ENCODE results near the gene CABP7. TPM values are rescaled to one million over a fixed set of nuclear protein-coding genes. Genes with fewer than 3 reads are reported as not detected.

The CABP7 gene
- total and polyA plus RNA-seq, 2 experiments from 2014 or later = 0.06 to 0.24 TPM

- peaks cover 6% of the 10 kb centered on the region for H3K27me3 Mint-ChIP-seq (ENCODE audit: insufficient read depth, low read depth, poor library complexity)
- no peaks in the 10 kb centered on the region for H3K36me3 Mint-ChIP-seq (ENCODE audit: low read depth)
- Histone ChIP-seq H3K27me3 (ENCODE audit: insufficient read depth) (no peaks in the 10 kb centered on the region), H3F3A (replicated peaks; ENCODE audit: low read depth) (no peaks in the 10 kb centered on the region), H3K4me2 (no peak overlapping the region), H3K9me2 (ENCODE audit: insufficient read depth) (no peaks in the 10 kb centered on the region), H3K4me3 (no peak overlapping the region), H3K79me2 (replicated peaks; ENCODE audit: insufficient read depth) (no peaks in the 10 kb centered on the region), H3K4me1 (ENCODE audit: insufficient read depth) (no peaks in the 10 kb centered on the region), H3K27ac (ENCODE audit: low read depth) (no peak overlapping the region), H3K36me3 (ENCODE audit: insufficient read depth) (no peaks in the 10 kb centered on the region), H4K20me1 (replicated peaks; ENCODE audit: insufficient read depth) (no peaks in the 10 kb centered on the region), H2AFZ (no peak overlapping the region)
- H3K27ac Mint-ChIP-seq = no peak overlapping the region
- no peaks in the 10 kb centered on the region for H3K9me3 Mint-ChIP-seq
- H3K4me1 Mint-ChIP-seq = no peaks in the 10 kb centered on the region; the same call in 2 of the 3 replicates
- no peak for TF ChIP-seq ZNF114 (CRISPR knock-in tag; IDR thresholded peaks at IDR 0.05)
- TF ChIP-seq ZNF331 (CRISPR knock-in tag; IDR thresholded peaks at IDR 0.05; ENCODE audit: low read depth) = no peak
- no peak for TF ChIP-seq NANOG (IDR thresholded peaks at IDR 0.05; ENCODE audit: borderline replicate concordance)
- TF ChIP-seq CREB1 (CRISPR knock-in tag; IDR thresholded peaks at IDR 0.05; ENCODE audit: low read depth) = no peak
- TF ChIP-seq POLR2AphosphoS5 (IDR thresholded peaks at IDR 0.05; ENCODE audit: low read depth) = no peak
- TF ChIP-seq, protein P1, sequence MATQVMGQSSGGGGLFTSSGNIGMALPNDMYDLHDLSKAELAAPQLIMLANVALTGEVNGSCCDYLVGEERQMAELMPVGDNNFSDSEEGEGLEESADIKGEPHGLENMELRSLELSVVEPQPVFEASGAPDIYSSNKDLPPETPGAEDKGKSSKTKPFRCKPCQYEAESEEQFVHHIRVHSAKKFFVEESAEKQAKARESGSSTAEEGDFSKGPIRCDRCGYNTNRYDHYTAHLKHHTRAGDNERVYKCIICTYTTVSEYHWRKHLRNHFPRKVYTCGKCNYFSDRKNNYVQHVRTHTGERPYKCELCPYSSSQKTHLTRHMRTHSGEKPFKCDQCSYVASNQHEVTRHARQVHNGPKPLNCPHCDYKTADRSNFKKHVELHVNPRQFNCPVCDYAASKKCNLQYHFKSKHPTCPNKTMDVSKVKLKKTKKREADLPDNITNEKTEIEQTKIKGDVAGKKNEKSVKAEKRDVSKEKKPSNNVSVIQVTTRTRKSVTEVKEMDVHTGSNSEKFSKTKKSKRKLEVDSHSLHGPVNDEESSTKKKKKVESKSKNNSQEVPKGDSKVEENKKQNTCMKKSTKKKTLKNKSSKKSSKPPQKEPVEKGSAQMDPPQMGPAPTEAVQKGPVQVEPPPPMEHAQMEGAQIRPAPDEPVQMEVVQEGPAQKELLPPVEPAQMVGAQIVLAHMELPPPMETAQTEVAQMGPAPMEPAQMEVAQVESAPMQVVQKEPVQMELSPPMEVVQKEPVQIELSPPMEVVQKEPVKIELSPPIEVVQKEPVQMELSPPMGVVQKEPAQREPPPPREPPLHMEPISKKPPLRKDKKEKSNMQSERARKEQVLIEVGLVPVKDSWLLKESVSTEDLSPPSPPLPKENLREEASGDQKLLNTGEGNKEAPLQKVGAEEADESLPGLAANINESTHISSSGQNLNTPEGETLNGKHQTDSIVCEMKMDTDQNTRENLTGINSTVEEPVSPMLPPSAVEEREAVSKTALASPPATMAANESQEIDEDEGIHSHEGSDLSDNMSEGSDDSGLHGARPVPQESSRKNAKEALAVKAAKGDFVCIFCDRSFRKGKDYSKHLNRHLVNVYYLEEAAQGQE (IDR thresholded peaks at IDR 0.05; ENCODE audit: unreplicated experiment) = no peak
- TF ChIP-seq, protein P2, sequence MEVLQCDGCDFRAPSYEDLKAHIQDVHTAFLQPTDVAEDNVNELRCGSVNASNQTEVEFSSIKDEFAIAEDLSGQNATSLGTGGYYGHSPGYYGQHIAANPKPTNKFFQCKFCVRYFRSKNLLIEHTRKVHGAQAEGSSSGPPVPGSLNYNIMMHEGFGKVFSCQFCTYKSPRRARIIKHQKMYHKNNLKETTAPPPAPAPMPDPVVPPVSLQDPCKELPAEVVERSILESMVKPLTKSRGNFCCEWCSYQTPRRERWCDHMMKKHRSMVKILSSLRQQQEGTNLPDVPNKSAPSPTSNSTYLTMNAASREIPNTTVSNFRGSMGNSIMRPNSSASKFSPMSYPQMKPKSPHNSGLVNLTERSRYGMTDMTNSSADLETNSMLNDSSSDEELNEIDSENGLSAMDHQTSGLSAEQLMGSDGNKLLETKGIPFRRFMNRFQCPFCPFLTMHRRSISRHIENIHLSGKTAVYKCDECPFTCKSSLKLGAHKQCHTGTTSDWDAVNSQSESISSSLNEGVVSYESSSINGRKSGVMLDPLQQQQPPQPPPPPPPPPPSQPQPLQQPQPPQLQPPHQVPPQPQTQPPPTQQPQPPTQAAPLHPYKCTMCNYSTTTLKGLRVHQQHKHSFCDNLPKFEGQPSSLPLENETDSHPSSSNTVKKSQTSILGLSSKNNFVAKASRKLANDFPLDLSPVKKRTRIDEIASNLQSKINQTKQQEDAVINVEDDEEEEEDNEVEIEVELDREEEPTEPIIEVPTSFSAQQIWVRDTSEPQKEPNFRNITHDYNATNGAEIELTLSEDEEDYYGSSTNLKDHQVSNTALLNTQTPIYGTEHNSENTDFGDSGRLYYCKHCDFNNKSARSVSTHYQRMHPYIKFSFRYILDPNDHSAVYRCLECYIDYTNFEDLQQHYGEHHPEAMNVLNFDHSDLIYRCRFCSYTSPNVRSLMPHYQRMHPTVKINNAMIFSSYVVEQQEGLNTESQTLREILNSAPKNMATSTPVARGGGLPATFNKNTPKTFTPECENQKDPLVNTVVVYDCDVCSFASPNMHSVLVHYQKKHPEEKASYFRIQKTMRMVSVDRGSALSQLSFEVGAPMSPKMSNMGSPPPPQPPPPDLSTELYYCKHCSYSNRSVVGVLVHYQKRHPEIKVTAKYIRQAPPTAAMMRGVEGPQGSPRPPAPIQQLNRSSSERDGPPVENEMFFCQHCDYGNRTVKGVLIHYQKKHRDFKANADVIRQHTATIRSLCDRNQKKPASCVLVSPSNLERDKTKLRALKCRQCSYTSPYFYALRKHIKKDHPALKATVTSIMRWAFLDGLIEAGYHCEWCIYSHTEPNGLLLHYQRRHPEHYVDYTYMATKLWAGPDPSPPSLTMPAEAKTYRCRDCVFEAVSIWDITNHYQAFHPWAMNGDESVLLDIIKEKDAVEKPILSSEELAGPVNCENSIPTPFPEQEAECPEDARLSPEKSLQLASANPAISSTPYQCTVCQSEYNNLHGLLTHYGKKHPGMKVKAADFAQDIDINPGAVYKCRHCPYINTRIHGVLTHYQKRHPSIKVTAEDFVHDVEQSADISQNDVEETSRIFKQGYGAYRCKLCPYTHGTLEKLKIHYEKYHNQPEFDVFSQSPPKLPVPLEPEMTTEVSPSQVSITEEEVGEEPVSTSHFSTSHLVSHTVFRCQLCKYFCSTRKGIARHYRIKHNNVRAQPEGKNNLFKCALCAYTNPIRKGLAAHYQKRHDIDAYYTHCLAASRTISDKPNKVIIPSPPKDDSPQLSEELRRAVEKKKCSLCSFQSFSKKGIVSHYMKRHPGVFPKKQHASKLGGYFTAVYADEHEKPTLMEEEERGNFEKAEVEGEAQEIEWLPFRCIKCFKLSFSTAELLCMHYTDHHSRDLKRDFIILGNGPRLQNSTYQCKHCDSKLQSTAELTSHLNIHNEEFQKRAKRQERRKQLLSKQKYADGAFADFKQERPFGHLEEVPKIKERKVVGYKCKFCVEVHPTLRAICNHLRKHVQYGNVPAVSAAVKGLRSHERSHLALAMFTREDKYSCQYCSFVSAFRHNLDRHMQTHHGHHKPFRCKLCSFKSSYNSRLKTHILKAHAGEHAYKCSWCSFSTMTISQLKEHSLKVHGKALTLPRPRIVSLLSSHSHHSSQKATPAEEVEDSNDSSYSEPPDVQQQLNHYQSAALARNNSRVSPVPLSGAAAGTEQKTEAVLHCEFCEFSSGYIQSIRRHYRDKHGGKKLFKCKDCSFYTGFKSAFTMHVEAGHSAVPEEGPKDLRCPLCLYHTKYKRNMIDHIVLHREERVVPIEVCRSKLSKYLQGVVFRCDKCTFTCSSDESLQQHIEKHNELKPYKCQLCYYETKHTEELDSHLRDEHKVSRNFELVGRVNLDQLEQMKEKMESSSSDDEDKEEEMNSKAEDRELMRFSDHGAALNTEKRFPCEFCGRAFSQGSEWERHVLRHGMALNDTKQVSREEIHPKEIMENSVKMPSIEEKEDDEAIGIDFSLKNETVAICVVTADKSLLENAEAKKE (CRISPR knock-in tag; IDR thresholded peaks at IDR 0.05) = no peak
- TF ChIP-seq JUNB (IDR thresholded peaks at IDR 0.05; ENCODE audit: unreplicated experiment) = no peak
- no peak for TF ChIP-seq STAT1 (IDR thresholded peaks at IDR 0.05; ENCODE audit: unreplicated experiment)
- no peak for TF ChIP-seq EZH2 (IDR thresholded peaks at IDR 0.05; ENCODE audit: low read depth, unreplicated experiment)
- no peak for TF ChIP-seq EZH2phosphoT487 (IDR thresholded peaks at IDR 0.05; ENCODE audit: unreplicated experiment)
- no peak for TF ChIP-seq CTCF (conservative IDR thresholded peaks at IDR 0.05; ENCODE audit: low read depth in 2 of 2)
- TF ChIP-seq, protein P3, sequence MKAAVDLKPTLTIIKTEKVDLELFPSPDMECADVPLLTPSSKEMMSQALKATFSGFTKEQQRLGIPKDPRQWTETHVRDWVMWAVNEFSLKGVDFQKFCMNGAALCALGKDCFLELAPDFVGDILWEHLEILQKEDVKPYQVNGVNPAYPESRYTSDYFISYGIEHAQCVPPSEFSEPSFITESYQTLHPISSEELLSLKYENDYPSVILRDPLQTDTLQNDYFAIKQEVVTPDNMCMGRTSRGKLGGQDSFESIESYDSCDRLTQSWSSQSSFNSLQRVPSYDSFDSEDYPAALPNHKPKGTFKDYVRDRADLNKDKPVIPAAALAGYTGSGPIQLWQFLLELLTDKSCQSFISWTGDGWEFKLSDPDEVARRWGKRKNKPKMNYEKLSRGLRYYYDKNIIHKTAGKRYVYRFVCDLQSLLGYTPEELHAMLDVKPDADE (IDR thresholded peaks at IDR 0.05) = no peak
- no peak for DNase-seq (ENCODE audit: low spot score)
- no peak for ATAC-seq
- H3K4me3 Mint-ChIP-seq = no peak overlapping the region
Observed at GRCh38 chr22:29755889-29756288, 36.1 kb downstream of the CABP7 start.
